Measurements from ENCODE around the gene MED17.

DNA sequence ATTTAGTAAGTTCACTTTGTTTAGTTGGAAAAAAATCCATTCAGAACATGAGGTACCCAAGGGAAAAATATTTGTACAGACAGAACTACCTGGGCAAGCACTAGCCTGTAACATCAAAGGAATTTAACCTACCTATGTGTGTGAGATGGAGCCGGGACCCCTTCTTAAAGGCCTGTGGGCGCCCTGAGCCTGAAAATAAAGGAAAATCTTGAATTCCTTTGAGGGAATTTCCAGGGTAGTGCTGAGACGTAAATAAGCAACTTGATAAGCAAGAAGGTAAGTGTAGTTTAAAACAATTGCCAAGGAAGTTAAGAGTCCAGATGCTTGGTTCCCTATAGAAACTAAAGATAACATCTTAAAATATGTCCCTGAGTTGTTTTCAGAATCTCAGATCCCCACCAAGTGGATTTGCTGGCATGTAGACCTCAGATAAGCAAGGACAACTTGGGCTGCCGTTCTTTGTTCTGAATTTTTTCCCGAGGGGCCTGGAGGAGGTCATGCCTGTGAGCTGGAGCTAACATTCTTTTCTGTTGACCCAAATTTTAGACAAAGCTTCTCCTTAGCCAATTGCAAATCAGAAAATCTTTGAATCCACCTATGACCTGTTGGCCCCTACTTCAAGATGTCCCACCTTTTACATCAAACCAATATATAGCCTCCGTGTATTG is 31.0 kb downstream of the MED17 start:
- TF ChIP-seq, protein P1, sequence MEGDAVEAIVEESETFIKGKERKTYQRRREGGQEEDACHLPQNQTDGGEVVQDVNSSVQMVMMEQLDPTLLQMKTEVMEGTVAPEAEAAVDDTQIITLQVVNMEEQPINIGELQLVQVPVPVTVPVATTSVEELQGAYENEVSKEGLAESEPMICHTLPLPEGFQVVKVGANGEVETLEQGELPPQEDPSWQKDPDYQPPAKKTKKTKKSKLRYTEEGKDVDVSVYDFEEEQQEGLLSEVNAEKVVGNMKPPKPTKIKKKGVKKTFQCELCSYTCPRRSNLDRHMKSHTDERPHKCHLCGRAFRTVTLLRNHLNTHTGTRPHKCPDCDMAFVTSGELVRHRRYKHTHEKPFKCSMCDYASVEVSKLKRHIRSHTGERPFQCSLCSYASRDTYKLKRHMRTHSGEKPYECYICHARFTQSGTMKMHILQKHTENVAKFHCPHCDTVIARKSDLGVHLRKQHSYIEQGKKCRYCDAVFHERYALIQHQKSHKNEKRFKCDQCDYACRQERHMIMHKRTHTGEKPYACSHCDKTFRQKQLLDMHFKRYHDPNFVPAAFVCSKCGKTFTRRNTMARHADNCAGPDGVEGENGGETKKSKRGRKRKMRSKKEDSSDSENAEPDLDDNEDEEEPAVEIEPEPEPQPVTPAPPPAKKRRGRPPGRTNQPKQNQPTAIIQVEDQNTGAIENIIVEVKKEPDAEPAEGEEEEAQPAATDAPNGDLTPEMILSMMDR (IDR thresholded peaks at IDR 0.05; ENCODE audit: insufficient read depth, low read length, poor library complexity, severe bottlenecking): no peak
- TF ChIP-seq EZH2phosphoT487 (conservative IDR thresholded peaks at IDR 0.05; ENCODE audit: low read length): no peak

Data from SU-DHL-6 (cell line).